A673 (cell line): ENCODE measurements around the gene TNS3.

ENCODE experiments used
- EZH2 ChIP-seq: fragments of 200-600 bp; sonication (generic); IDR thresholded peaks from 2 replicates; pipeline ENCODE4 v1.6.1; 2017; ENCODE audit warnings: borderline replicate concordance, low read depth, mild to moderate bottlenecking, mixed read lengths, antibody characterized with exemption, low read length; ENCODE audit not compliant: poor library complexity, severe bottlenecking
- TF ChIP-seq, protein P1 (sequence below): fragments of 300-800, 200-600 bp; sonication (generic); conservative IDR thresholded peaks from 2 replicates; pipeline ENCODE4 v1.5.1; 2017; ENCODE audit warnings: low read depth, mild to moderate bottlenecking, antibody characterized with exemption, low read length, moderate library complexity, mixed read lengths

GRCh38 chr7:47381134-47381495 lies 200.8 kb downstream of the TNS3 start:
- TF ChIP-seq, protein P1, sequence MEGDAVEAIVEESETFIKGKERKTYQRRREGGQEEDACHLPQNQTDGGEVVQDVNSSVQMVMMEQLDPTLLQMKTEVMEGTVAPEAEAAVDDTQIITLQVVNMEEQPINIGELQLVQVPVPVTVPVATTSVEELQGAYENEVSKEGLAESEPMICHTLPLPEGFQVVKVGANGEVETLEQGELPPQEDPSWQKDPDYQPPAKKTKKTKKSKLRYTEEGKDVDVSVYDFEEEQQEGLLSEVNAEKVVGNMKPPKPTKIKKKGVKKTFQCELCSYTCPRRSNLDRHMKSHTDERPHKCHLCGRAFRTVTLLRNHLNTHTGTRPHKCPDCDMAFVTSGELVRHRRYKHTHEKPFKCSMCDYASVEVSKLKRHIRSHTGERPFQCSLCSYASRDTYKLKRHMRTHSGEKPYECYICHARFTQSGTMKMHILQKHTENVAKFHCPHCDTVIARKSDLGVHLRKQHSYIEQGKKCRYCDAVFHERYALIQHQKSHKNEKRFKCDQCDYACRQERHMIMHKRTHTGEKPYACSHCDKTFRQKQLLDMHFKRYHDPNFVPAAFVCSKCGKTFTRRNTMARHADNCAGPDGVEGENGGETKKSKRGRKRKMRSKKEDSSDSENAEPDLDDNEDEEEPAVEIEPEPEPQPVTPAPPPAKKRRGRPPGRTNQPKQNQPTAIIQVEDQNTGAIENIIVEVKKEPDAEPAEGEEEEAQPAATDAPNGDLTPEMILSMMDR: no peak
- TF ChIP-seq EZH2: no peak
